PC-9 (cell line): ENCODE results near the gene TP53. TPM values are rescaled to one million over a fixed set of nuclear protein-coding genes. Genes with fewer than 3 reads are reported as not detected.

Experiments used
- BruUV-seq: library from RNA; stranded (reverse); fragments of 400-500 nt; replicated peaks from 2 replicates; lab custom pipeline; 2021; lab: Mats Ljungman, UMichigan
- CTCF ChIA-PET: fragments of 300-600 bp; sonication (Branson Sonifier 250); formaldehyde crosslinking; loops from one replicate; lab custom pipeline; 2022; ENCODE audit warnings: antibody characterized with exemption; lab: Charles Lee
- POLR2A ChIA-PET: fragments of 300-600 bp; sonication (Branson Sonifier 250); formaldehyde crosslinking; loops from one replicate; lab custom pipeline; 2022; ENCODE audit warnings: antibody characterized with exemption; ENCODE audit not compliant: unreplicated experiment; lab: Charles Lee
- DNase-seq, 2 experiments: peaks; one replicate each; pipeline versions ENCODE4 v3.0.0 to v3.0.0-alpha.2; 2015 to 2022; ENCODE audit warnings: mixed read lengths in 1 of 2
- H2AFZ ChIP-seq: fragments of 200-600 bp; sonication (generic); 2 replicates; pipeline ENCODE4 v1.8.1; 2017; ENCODE audit warnings: antibody characterized with exemption
- H3F3A ChIP-seq: fragments of 200-600 bp; sonication (generic); 2 replicates; pipeline ENCODE4 v1.8.1; 2017; ENCODE audit warnings: antibody characterized with exemption, mild to moderate bottlenecking, low read depth; ENCODE audit not compliant: insufficient read depth
- H3K27ac ChIP-seq: fragments of 200-600 bp; sonication (generic); 2 replicates; pipeline ENCODE4 v1.6.1; 2016; ENCODE audit warnings: mixed run types
- H3K27me3 ChIP-seq: fragments of 200-600 bp; sonication (generic); 2 replicates; pipeline ENCODE4 v1.6.1; 2016; ENCODE audit warnings: low read depth, mixed run types; ENCODE audit not compliant: insufficient read depth
- H3K36me3 ChIP-seq: fragments of 200-600 bp; sonication (generic); 2 replicates; pipeline ENCODE4 v1.6.1; 2016; ENCODE audit warnings: low read depth, mixed run types
- H3K4me1 ChIP-seq: fragments of 200-600 bp; sonication (generic); replicated peaks from 2 replicates; pipeline ENCODE4 v1.6.1; 2016; ENCODE audit warnings: mixed run types; ENCODE audit not compliant: insufficient read depth
- H3K4me2 ChIP-seq: fragments of 200-600 bp; sonication (generic); 2 replicates; pipeline ENCODE4 v1.6.1; 2017; ENCODE audit warnings: mixed run types
- H3K4me3 ChIP-seq: fragments of 200-600 bp; sonication (generic); 2 replicates; pipeline ENCODE4 v1.6.1; 2016; ENCODE audit warnings: mixed run types
- H3K79me2 ChIP-seq: fragments of 200-600 bp; sonication (generic); 2 replicates; pipeline ENCODE4 v1.6.1; 2017; ENCODE audit warnings: low read depth, mixed run types
- H3K9me2 ChIP-seq: fragments of 200-600 bp; sonication (generic); 2 replicates; pipeline ENCODE4 v1.8.1; 2017; ENCODE audit warnings: mild to moderate bottlenecking; ENCODE audit not compliant: insufficient read depth
- H3K9me3 ChIP-seq: fragments of 200-600 bp; sonication (generic); 2 replicates; pipeline ENCODE4 v1.8.1; 2016; ENCODE audit warnings: low read depth; ENCODE audit not compliant: insufficient read depth
- H4K20me1 ChIP-seq: fragments of 200-600 bp; sonication (generic); 2 replicates; pipeline ENCODE4 v1.8.1; 2017; ENCODE audit not compliant: insufficient read depth
- CTCF ChIP-seq: fragments of 200-600 bp; sonication (generic); conservative IDR thresholded peaks from 2 replicates; pipeline ENCODE4 v1.6.1; 2017; ENCODE audit warnings: mixed run types, antibody characterized with exemption, mild to moderate bottlenecking, moderate library complexity
- EZH2 ChIP-seq: fragments of 200-600 bp; sonication (generic); IDR thresholded peaks from 2 replicates; pipeline ENCODE4 v1.8.0; 2017; ENCODE audit warnings: antibody characterized with exemption, low read depth
- intact Hi-C: fragments of 100-400 bp; cut with micrococcal nuclease; formaldehyde crosslinking; loops from one replicate; pipeline ENCODE4 v1.10.0; 2022; ENCODE audit not compliant: unreplicated experiment
- total RNA-seq: library from RNA; stranded (reverse); gene quantifications from 2 replicates; pipeline ENCODE4 v1.2.3, GENCODE V29; 2021

The TP53 gene
- total RNA-seq, 1 experiment from 2014 or later = 340 TPM

GRCh38 chr17:7651097-7651664 is 36.1 kb downstream of the TP53 start:
- H3K79me2 ChIP-seq = no peaks in the 10 kb centered on the region
- TF ChIP-seq EZH2 = no peak
- no peak for TF ChIP-seq CTCF
- H3K4me2 ChIP-seq = peak overlapping the region; percentile 23; the same call in 1 of the 2 replicates
- H3K36me3 ChIP-seq = no peaks in the 10 kb centered on the region
- no peaks in the 10 kb centered on the region for H3K9me2 ChIP-seq
- no peaks in the 10 kb centered on the region for H3K4me1 ChIP-seq
- CTCF ChIA-PET = interaction anchor here (0.6 to 1.0 kb wide), 4 partner anchors 22 to 296 kb away, joined by 3 to 10 read pairs (median 6); no protein-coding TSS in a partner anchor
- peaks cover 5% of the 10 kb centered on the region; the same call in 1 of the 2 replicates for H3F3A ChIP-seq
- POLR2A ChIA-PET = interaction anchor here (0.6 kb wide), 1 partner anchor 74 kb away, joined by 3 read pairs; no protein-coding TSS in a partner anchor
- H3K27ac ChIP-seq = no peak overlapping the region
- no TSS peak for BruUV-seq
- peaks cover 11% of the 10 kb centered on the region for H3K27me3 ChIP-seq
- no peaks in the 10 kb centered on the region for H3K9me3 ChIP-seq
- H4K20me1 ChIP-seq = no peaks in the 10 kb centered on the region
- no peak overlapping the region for H3K4me3 ChIP-seq
- H2AFZ ChIP-seq = no peak overlapping the region
- intact Hi-C loops = no loop called here
- DNase-seq = no peak

GRCh38 chr17:7650509-7651096 is 36.7 kb downstream of the TP53 start, which contains the start of gene ATP1B2:
Gene ATP1B2 (plus strand): TSS chr17:7650926. CDS start chr17:7651519, 593 bp downstream.
- no TSS peak for BruUV-seq
- Histone ChIP-seq H3F3A (peaks cover 5% of the 10 kb centered on the region; the same call in 1 of the 2 replicates), H3K36me3 (no peaks in the 10 kb centered on the region), H3K79me2 (no peaks in the 10 kb centered on the region), H3K4me2 (peak within 1 kb of the TSS; percentile 23; the same call in 1 of the 2 replicates), H3K4me3 (no peak within 1 kb of the TSS), H3K9me3 (no peaks in the 10 kb centered on the region), H3K4me1 (no peaks in the 10 kb centered on the region), H4K20me1 (no peaks in the 10 kb centered on the region), H3K27ac (no peak within 1 kb of the TSS), H2AFZ (no peak within 1 kb of the TSS), H3K27me3 (peaks cover 11% of the 10 kb centered on the region), H3K9me2 (no peaks in the 10 kb centered on the region)
- intact Hi-C loops = no loop called here
- peak in 1 of 2 experiments; percentile 57 for DNase-seq
- TF ChIP-seq CTCF (no peak), EZH2 (no peak)
- ChIA-PET POLR2A (interaction anchor here (0.6 kb wide), 5 partner anchors 37 to 281 kb away, joined by 3 to 9 read pairs (median 4); partner anchors contain the start of genes TP53 and TRAPPC1), CTCF (interaction anchor here (0.6 to 1.0 kb wide), 6 partner anchors 21 to 340 kb away, joined by 3 to 8 read pairs (median 4); partner anchors contain the start of gene TNFSF13)

- Histone ChIP-seq H3K4me1 (no peaks in the 10 kb centered on the region), H3K4me2 (no peak overlapping the region), H3K9me2 (no peaks in the 10 kb centered on the region), H3K9me3 (no peaks in the 10 kb centered on the region), H3K4me3 (no peak overlapping the region), H3K79me2 (no peaks in the 10 kb centered on the region), H3K27me3 (no peaks in the 10 kb centered on the region), H4K20me1 (no peaks in the 10 kb centered on the region), H3F3A (peaks cover 5% of the 10 kb centered on the region; the same call in 1 of the 2 replicates), H3K36me3 (no peaks in the 10 kb centered on the region), H2AFZ (no peak overlapping the region), H3K27ac (no peak overlapping the region)
- CTCF ChIA-PET = no interaction called here
- DNase-seq = no peak
- POLR2A ChIA-PET = no interaction called here
- TF ChIP-seq CTCF (no peak), EZH2 (no peak)
- BruUV-seq = no TSS peak
- intact Hi-C loops = no loop called here
Measured at GRCh38 chr17:7647018-7647417, 40.3 kb downstream of the TP53 start.
